Heart left ventricle (tissue), 16 donors: Measurements from ENCODE around the gene OTOP3. TPM values are rescaled to one million over a fixed set of nuclear protein-coding genes. Genes with fewer than 3 reads are reported as not detected.
A peak's percentile ranks its signal among the peaks of the same experiment; 100 is the strongest.
"Not testable (repeated sequence)": the region's sequence is repeated elsewhere in the genome, so short reads cannot be mapped to it uniquely, and the experiment has no call there.

Experiments
- ATAC-seq, 4 donors: fragments of 200-7000 bp; cut with Tn5 transposase; one replicate each; pipeline ENCODE4 v1.9.1; 2020 to 2022; ENCODE audit warnings: moderate library complexity in 4 of 4, mild to moderate bottlenecking in 3 of 4, moderate number of reproducible peaks in 1 of 4
- DNase-seq, 5 donors: peaks; one replicate each; pipeline ENCODE4 v3.0.0-alpha.2; 2020
- H3K27ac ChIP-seq, 12 donors: fragments of 200-600 bp; sonication (generic) in 4 of 12; one replicate each; pipeline versions ENCODE4 v1.5.0 to v1.8.0; 2016 to 2022; ENCODE audit warnings: mild to moderate bottlenecking in 2 of 12
- H3K27me3 ChIP-seq, 9 donors: fragments of 200-600 bp; sonication (generic) in 2 of 9; one replicate each; pipeline versions ENCODE4 v1.5.1 to v1.8.0; 2016 to 2022; ENCODE audit warnings: mild to moderate bottlenecking in 3 of 9
- H3K36me3 ChIP-seq, 9 donors: fragments of 200-600 bp; sonication (generic) in 2 of 9; one replicate each; pipeline versions ENCODE4 v1.5.0 to v1.8.0; 2018 to 2022; ENCODE audit warnings: mild to moderate bottlenecking in 2 of 9
- H3K4me1 ChIP-seq, 12 donors: fragments of 200-600 bp; sonication (generic) in 4 of 12; one replicate each; pipeline versions ENCODE4 v1.5.0 to v1.8.0; 2016 to 2022; ENCODE audit warnings: mild to moderate bottlenecking in 3 of 12
- H3K4me3 ChIP-seq, 12 donors: fragments of 200-600 bp; sonication (generic) in 4 of 12; one replicate each; pipeline versions ENCODE4 v1.5.0 to v1.8.0; 2017 to 2022; ENCODE audit warnings: mild to moderate bottlenecking in 9 of 12, moderate library complexity in 4 of 12
- H3K9me3 ChIP-seq, 12 donors: fragments of 200-600 bp; sonication (generic) in 4 of 12; one replicate each; pipeline versions ENCODE4 v1.5.0 to v1.8.0; 2016 to 2022; ENCODE audit warnings: mild to moderate bottlenecking in 1 of 12
- POLR2A ChIP-seq, 2 donors: fragments of 450-650 bp; IDR thresholded peaks; one replicate each; pipeline ENCODE4 v1.6.1; 2017; ENCODE audit warnings: antibody characterized with exemption in 2 of 2, mild to moderate bottlenecking in 2 of 2, moderate library complexity in 2 of 2
- WGBS, 4 donors: extraction: QIAGEN DNeasy Blood & Tissue Kit in 2 of 4; methylation state at CpG; one replicate each; pipeline versions ENCODE4 v1.1.5 to v1.1.7; 2013 to 2018; 5-methylcytosine and 5-hydroxymethylcytosine counted together
- intact Hi-C, 10 donors: fragments of 100-400 bp; cut with DNase I; formaldehyde crosslinking; loops; one replicate each; pipeline versions ENCODE4 v1.11.1 to v1.14.2; 2022
- polyA plus RNA-seq, 2 donors: library from polyadenylated mRNA; stranded (reverse); fragments of 200-250 nt; gene quantifications; one replicate each; pipeline ENCODE4 v1.2.3, GENCODE V29; 2013
- total RNA-seq, 9 donors: library from RNA; depleted of rRNA in 2 of 9; stranded (reverse); fragments of >200 nt in 2 of 9; fragmentation: NEBNext Ultra II Directional in 3 of 9; extraction: Animal tissue kit (Norgen Biotek cat#: 25700) in 3 of 9; gene quantifications; one replicate each; pipeline versions ENCODE4 v1.1.0 to v1.2.4, GENCODE V29; 2016 to 2023
- TF ChIP-seq, protein P1 (sequence below), 12 donors: fragments of 200-600 bp; sonication (generic) in 4 of 12; IDR thresholded peaks; one replicate each; pipeline versions ENCODE4 v1.5.0 to v1.8.0; 2018 to 2022; ENCODE audit warnings: antibody characterized with exemption in 12 of 12, mild to moderate bottlenecking in 5 of 12
- donor health status: ischemic (EF 13 %, LVEDD 7.1; RV severe dilation, severe dysfunction).
- donor health status: healthy with polysubstance abuse.
- donor health status: DM: no; HTN: yes; CAD: no.
- donor health status: DM: no; HTN: no; CAD: no.
- donor health status: ischemic (EF 25% LVEDD 6.9; RV normal size, moderate dysfunction).
- donor health status: ischemic (EF 25% LVEDD 5.7; RV mildly dilated, moderate dysfunction).
- donor health status: healthy.
- donor health status: DM: yes; HTN: yes; CAD: no.
- donor health status: ischemic (EF 35%, LVEDD 5.7; RV mildly dilated, moderate dysfunction).
- donor health status: nonischemic (EF 11% LVEDD 7.7; RV severe dilation, severe dysfunction).
- donor health status: DM: yes; HTN: yes; CAD: no.
- donor health status: PGD.
- donor health status: ischemic (EF 29% LVEDD 5.4; RV normal size, mild dysfunction).
- donor health status: nonischemic (EF 23%, LVEDD 6.1; RV moderate dilation, normal function).

OTOP3 gene
- total and polyA plus RNA-seq, 11 donors: not detected

DNA sequence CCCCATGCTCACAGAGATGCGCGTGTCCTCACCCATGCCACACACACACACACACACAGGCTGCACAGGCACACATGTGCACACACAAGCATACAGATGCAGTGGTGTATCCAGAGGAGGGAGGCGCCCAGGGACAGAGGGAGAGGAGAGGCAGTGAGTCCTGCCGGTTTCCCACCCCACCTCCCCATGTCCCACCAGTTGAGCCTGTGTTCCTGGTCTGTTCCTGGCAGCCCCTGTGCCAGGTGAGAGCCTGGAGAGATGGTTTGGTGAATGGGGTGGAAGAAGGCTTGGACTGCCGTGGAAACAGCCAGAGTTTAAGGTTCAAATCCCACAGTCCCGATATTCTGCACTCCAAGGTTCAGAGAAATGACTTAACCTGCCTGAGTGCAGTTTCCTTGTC lies 32.0 kb upstream of the OTOP3 start:
- WGBS, 4 donors: 68 to 74% (median 72%) methylated on average over 5 to 6 of the region's 6 CpGs
- TF ChIP-seq, protein P1, sequence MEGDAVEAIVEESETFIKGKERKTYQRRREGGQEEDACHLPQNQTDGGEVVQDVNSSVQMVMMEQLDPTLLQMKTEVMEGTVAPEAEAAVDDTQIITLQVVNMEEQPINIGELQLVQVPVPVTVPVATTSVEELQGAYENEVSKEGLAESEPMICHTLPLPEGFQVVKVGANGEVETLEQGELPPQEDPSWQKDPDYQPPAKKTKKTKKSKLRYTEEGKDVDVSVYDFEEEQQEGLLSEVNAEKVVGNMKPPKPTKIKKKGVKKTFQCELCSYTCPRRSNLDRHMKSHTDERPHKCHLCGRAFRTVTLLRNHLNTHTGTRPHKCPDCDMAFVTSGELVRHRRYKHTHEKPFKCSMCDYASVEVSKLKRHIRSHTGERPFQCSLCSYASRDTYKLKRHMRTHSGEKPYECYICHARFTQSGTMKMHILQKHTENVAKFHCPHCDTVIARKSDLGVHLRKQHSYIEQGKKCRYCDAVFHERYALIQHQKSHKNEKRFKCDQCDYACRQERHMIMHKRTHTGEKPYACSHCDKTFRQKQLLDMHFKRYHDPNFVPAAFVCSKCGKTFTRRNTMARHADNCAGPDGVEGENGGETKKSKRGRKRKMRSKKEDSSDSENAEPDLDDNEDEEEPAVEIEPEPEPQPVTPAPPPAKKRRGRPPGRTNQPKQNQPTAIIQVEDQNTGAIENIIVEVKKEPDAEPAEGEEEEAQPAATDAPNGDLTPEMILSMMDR (IDR thresholded peaks at IDR 0.05): no peak
- no peak for TF ChIP-seq POLR2A (IDR thresholded peaks at IDR 0.05)
- Histone ChIP-seq H3K4me3 (no peak overlapping the region), H3K27ac (no peak overlapping the region), H3K27me3 (peaks cover 0 to 18% (median 3%) of the 10 kb centered on the region in 9 donors), H3K9me3 (no peaks in the 10 kb centered on the region), H3K36me3 (no peaks in the 10 kb centered on the region), H3K4me1 (no peaks in the 10 kb centered on the region)
- DNase-seq: no peak
- ATAC-seq: no peak
- intact Hi-C loops: no loop called here

DNA sequence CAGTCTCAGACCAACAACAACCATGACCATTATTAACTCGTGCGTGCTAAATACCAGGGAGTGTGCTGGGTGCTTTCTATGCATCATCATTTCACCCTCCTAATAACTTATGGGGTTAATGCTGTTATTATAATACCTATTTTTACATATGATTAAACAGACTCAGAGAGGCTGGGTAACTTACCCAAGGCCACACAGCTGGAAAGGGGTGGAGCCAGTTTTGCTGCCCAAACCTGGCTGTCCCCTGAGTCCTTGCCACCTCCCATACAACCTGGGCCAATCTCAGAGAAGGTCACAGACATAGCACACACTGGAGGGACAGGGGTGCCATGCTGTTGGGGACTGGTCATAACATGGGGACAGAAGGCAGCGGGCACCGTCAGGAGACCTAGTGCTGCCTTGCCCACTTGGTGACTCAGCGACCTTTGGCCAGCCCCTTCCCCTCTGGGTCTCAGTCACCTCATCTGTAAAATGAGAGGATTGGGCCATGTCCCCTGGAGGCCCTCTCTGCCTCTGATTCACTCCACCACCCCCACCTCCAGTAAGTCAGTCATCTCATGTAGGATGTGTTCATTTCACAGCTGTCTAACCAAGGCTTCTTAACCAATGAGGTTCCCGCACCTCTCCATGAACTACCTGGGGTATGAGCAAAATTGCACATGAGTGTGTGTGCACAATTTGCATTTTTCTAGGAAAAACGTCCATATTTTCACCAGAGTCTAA lies 30.9 kb upstream of the OTOP3 start:
- H3K4me1 ChIP-seq: no peaks in the 10 kb centered on the region
- 76 to 80% (median 77%) methylated on average over 6 to 7 of the region's 7 CpGs for WGBS, 4 donors
- H3K9me3 ChIP-seq: no peaks in the 10 kb centered on the region
- no peaks in the 10 kb centered on the region for H3K36me3 ChIP-seq
- ATAC-seq: no peak
- no peak overlapping the region for H3K4me3 ChIP-seq
- DNase-seq: no peak
- H3K27ac ChIP-seq: no peak overlapping the region
- H3K27me3 ChIP-seq: peaks cover 0 to 18% (median 3%) of the 10 kb centered on the region in 9 donors
- intact Hi-C loops: no loop called here
- TF ChIP-seq POLR2A (IDR thresholded peaks at IDR 0.05): no peak
- TF ChIP-seq, protein P1 (IDR thresholded peaks at IDR 0.05): no peak

DNA sequence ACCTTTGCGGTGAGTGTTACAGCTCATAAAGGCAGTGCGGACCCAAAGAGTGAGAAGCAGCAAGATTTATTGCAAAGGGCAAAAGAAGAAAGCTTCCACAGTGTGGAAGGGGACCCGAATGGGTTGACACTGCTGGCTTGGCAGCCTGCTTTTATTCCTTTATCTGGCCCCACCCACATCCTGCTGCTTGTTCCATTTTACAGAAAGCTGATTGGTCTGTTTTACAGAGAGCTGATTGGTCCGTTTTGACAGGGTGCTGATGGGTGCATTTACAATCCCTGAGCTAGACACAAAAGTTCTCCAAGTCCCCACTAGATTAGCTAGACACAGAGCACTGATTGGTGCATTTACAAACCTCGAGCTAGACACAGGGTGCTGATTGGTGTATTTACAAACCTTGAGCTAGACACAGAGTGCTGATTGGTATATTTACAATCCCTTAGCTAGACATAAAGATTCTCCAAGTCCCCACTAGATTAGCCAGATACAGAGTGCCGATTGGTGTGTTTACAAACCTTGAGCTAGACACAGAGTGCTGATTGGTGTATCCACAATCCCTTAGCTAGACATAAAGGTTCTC lies 29.4 kb upstream of the OTOP3 start:
- H3K27ac ChIP-seq, H3K36me3 ChIP-seq, intact Hi-C loops, H3K9me3 ChIP-seq, DNase-seq, H3K4me1 ChIP-seq, H3K4me3 ChIP-seq, ATAC-seq: not testable (repeated sequence)
- WGBS, 4 donors: 66 to 76% (median 71%) methylated on average over 6 of the region's 6 CpGs
- H3K27me3 ChIP-seq: peaks cover 0 to 17% (median 3%) of the 10 kb centered on the region in 9 donors

DNA sequence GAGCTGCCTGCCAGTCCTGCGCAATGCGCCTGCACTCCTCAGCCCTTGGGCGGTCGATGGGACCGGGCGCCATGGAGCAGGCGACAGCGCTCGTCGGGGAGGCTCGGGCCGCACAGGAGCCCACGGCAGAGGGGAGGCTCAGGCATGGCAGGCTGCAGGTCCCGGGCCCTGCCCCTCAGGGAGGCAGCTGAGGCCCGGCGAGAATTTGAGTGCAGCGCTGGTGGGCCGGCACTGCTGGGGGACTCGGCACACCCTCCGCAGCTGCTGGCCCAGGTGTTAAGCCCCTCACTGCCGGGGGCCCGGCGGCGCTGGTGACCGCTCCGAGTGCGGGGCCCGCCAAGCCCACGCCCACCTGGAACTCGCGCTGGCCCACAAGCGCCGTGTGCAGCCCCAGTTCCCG lies 28.7 kb upstream of the OTOP3 start:
- no peaks in the 10 kb centered on the region for H3K9me3 ChIP-seq
- TF ChIP-seq, protein P1 (IDR thresholded peaks at IDR 0.05): no peak
- TF ChIP-seq POLR2A (IDR thresholded peaks at IDR 0.05): no peak
- peak in 1 of 5 donors; percentile 33 for DNase-seq
- no peak overlapping the region for H3K4me3 ChIP-seq
- intact Hi-C loops: no loop called here
- H3K4me1 ChIP-seq: no peaks in the 10 kb centered on the region
- peaks cover 0 to 16% (median 3%) of the 10 kb centered on the region in 9 donors for H3K27me3 ChIP-seq
- H3K36me3 ChIP-seq: no peaks in the 10 kb centered on the region
- H3K27ac ChIP-seq: no peak overlapping the region
- ATAC-seq: no peak
- WGBS, 4 donors: 93 to 96% (median 95%) methylated on average over 7 to 34 of the region's 34 CpGs

DNA sequence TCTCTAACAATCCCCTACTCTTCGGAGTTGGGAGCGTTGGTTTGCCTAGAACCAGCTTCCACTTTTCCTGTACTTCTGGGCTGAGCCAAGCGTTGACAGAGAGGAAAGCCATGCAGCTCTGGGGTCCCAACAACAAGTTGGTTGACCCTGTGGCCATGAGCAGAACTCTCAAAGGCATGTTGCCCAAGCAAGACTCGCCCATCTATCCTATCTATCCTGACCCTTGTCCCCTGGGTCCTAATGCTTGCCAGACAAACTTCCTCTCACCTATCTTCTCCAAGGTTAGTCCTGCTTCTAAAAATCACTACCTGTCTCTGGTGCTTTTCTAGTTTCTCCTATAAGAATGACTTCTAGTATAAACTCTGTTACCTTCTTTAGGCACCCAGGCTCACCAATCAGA lies 26.6 kb upstream of the OTOP3 start:
- ATAC-seq, H3K36me3 ChIP-seq, H3K9me3 ChIP-seq, H3K4me3 ChIP-seq, H3K27ac ChIP-seq, intact Hi-C loops, H3K4me1 ChIP-seq, DNase-seq: not testable (repeated sequence)
- H3K27me3 ChIP-seq: peaks cover 0 to 16% (median under 1%) of the 10 kb centered on the region in 9 donors
- WGBS, 4 donors: 67 to 71% (median 69%) methylated on average over 4 of the region's 4 CpGs

DNA sequence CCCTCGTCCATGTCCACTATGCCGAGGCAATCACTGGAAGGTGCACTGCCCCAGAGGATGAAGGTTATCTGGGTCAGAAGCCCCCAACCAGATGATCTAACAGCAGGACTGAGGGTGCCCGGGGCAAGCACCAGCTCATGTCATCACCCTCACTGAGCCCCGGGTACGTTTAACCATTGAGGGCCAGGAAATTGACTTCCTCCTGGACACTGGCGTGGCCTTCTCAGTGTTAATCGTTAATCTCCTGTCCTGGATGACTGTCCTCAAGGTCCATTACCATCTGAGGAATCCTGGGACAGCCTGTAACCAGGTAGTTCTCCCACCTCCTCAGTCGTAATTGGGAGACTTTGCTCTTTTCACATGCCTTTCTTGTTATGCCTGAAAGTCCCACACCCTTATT lies 24.3 kb upstream of the OTOP3 start:
- intact Hi-C loops, H3K36me3 ChIP-seq, ATAC-seq, H3K4me3 ChIP-seq, H3K27ac ChIP-seq, H3K27me3 ChIP-seq, DNase-seq, H3K4me1 ChIP-seq, H3K9me3 ChIP-seq: not testable (repeated sequence)
- WGBS, 4 donors: 60 to 64% (median 62%) methylated on average over 8 of the region's 8 CpGs
